Measurements from ENCODE around the gene NIM1K. TPM values are rescaled to one million over a fixed set of nuclear protein-coding genes. Genes with fewer than 3 reads are reported as not detected.

Gene NIM1K
- total and polyA plus RNA-seq, 2 of the 13 experiments (the other 11 are each of a cell fraction or from before 2014, with no cell fraction given), result 0.04 TPM; not detected in 1

DNA sequence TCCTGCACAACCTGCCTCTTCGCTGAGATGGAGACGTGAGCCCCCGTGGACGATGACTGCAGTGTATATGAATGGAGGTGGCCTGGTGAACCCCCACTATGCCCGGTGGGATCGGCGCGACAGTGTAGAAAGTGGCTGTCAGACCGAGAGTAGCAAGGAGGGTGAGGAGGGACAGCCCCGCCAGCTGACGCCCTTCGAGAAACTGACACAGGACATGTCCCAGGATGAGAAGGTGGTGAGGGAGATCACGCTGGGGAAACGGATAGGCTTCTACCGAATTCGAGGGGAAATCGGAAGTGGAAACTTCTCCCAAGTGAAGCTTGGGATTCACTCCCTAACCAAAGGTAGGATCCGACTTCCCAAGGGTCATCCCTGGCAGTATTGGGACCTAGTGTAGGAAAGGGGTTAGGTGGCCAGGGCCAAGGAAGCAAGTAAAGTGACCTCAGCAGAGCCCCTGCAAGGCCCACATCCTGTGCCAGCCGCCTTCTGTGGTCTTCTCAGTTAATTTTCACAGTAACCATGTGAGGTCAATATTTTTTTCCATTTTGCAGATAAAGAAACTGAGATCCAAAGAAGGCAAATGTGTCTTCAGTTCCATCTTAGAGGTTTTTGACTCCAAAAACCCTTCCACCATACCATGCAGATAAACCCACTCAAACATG is 53.8 kb downstream of the NIM1K start:
- Histone ChIP-seq H3K79me2 (ENCODE audit: insufficient read depth, low read length) (no peaks in the 10 kb centered on the region), H3K4me1 (ENCODE audit: insufficient read depth, low read length) (peaks cover 7% of the 10 kb centered on the region; the same call in 1 of the 2 replicates), H3K9me3 (ENCODE audit: low read length) (no peaks in the 10 kb centered on the region), H3K36me3 (replicated peaks in 1 of 2; ENCODE audit: control insufficient read depth in 1 of 2, insufficient read depth in 2 of 2, low read length in 2 of 2) (no peaks in the 10 kb centered on the region), H3K4me2 (ENCODE audit: low read depth, low read length) (no peak overlapping the region), H3K9ac (ENCODE audit: insufficient read depth, low read depth, low read length) (no peak overlapping the region), H2AFZ (ENCODE audit: low read length) (no peak overlapping the region), H4K20me1 (ENCODE audit: insufficient read depth, low read length) (no peaks in the 10 kb centered on the region), H3K4me3 (replicated peaks in 1 of 3; ENCODE audit: insufficient read depth in 1 of 3, low read depth in 2 of 3, low read length in 3 of 3) (no peak overlapping the region), H3K27me3 (ENCODE audit: control insufficient read depth in 1 of 2, insufficient read depth in 2 of 2, low read length in 2 of 2) (peaks cover 3 to 16% of the 10 kb centered on the region in 2 experiments; a peak in 4 of 5 replicates), H3K27ac (ENCODE audit: extremely low read length, insufficient read depth, low read length) (no peak overlapping the region)
- BruUV-seq (replicated peaks), result no TSS peak
- DNase-seq (ENCODE audit: low spot score) (no peak), ATAC-seq (no peak), FAIRE-seq (no peak)
- TF ChIP-seq ZNF337 (CRISPR knock-in tag; IDR thresholded peaks at IDR 0.05; ENCODE audit: borderline replicate concordance, low read depth) (no peak), SP140L (CRISPR knock-in tag; IDR thresholded peaks at IDR 0.05; ENCODE audit: borderline replicate concordance) (no peak), ZNF510 (CRISPR knock-in tag; IDR thresholded peaks at IDR 0.05; ENCODE audit: low read depth) (no peak)
- TF ChIP-seq, protein P1, sequence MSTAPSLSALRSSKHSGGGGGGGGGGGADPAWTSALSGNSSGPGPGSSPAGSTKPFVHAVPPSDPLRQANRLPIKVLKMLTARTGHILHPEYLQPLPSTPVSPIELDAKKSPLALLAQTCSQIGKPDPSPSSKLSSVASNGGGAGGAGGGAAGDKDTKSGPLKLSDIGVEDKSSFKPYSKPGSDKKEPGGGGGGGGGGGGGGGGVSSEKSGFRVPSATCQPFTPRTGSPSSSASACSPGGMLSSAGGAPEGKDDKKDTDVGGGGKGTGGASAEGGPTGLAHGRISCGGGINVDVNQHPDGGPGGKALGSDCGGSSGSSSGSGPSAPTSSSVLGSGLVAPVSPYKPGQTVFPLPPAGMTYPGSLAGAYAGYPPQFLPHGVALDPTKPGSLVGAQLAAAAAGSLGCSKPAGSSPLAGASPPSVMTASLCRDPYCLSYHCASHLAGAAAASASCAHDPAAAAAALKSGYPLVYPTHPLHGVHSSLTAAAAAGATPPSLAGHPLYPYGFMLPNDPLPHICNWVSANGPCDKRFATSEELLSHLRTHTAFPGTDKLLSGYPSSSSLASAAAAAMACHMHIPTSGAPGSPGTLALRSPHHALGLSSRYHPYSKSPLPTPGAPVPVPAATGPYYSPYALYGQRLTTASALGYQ (CRISPR knock-in tag; IDR thresholded peaks at IDR 0.05), result no peak
- 68% methylated on average over 19 of the region's 19 CpGs for WGBS (ENCODE audit: low lambda C conversion rate)
- intact Hi-C loops (cut with micrococcal nuclease; ENCODE audit: unreplicated experiment), result no loop called here
- ChIA-PET CTCF (ENCODE audit: low intra/inter-chr PET ratio, low total read pairs) (no interaction called here), POLR2A (no interaction called here)
- in situ Hi-C loops (cut with HindIII; ENCODE audit: extremely low pct_ligation_motif_present, low pct_unique_long_range_greater_than_20kb), result no loop called here

DNA sequence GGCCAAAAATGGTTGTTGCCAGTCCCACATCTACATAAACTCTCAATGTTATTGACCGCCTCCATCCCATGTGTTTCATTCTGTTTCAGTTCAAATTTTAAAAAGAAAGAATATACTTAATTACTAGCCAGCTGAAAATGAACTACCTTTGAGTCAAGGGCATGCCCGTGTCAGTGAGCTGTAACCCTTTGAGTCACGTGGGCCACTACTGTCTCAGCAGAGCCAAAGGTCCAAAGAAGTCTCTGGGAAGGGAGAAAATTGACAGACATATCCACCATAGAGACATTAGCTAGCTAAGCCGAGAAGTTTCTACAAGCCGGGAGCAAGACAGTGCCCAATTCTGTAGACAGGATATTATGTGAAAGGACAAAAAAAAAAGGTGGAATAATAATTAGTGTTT is 59.7 kb downstream of the NIM1K start:
- Histone ChIP-seq H3K4me1 (ENCODE audit: insufficient read depth, low read length) (no peaks in the 10 kb centered on the region; the same call in 1 of the 2 replicates), H3K27ac (ENCODE audit: extremely low read length, insufficient read depth, low read length) (no peak overlapping the region), H3K4me3 (replicated peaks in 1 of 3; ENCODE audit: insufficient read depth in 1 of 3, low read depth in 2 of 3, low read length in 3 of 3) (no peak overlapping the region), H3K36me3 (replicated peaks in 1 of 2; ENCODE audit: control insufficient read depth in 1 of 2, insufficient read depth in 2 of 2, low read length in 2 of 2) (no peaks in the 10 kb centered on the region), H4K20me1 (ENCODE audit: insufficient read depth, low read length) (no peaks in the 10 kb centered on the region), H3K79me2 (ENCODE audit: insufficient read depth, low read length) (no peaks in the 10 kb centered on the region), H3K27me3 (ENCODE audit: control insufficient read depth in 1 of 2, insufficient read depth in 2 of 2, low read length in 2 of 2) (peaks cover 0 to 5% of the 10 kb centered on the region in 2 experiments; a peak in 1 of 5 replicates), H3K9me3 (ENCODE audit: low read length) (no peaks in the 10 kb centered on the region), H3K9ac (ENCODE audit: insufficient read depth, low read depth, low read length) (no peak overlapping the region), H2AFZ (ENCODE audit: low read length) (no peak overlapping the region), H3K4me2 (ENCODE audit: low read depth, low read length) (0 out of 2 replicates have a peak overlapping the region, but pooled peaks have one; percentile 7)
- TF ChIP-seq ZNF652 (CRISPR knock-in tag; IDR thresholded peaks at IDR 0.05; ENCODE audit: borderline replicate concordance, low read depth), result peak; percentile 59; the same call in 1 of the 2 replicates
- no peak for TF ChIP-seq SP4 (CRISPR knock-in tag; IDR thresholded peaks at IDR 0.05)
- no peak for TF ChIP-seq XRCC5 (optimal IDR thresholded peaks at IDR 0.05; ENCODE audit: low read length)
- TF ChIP-seq, protein P2, sequence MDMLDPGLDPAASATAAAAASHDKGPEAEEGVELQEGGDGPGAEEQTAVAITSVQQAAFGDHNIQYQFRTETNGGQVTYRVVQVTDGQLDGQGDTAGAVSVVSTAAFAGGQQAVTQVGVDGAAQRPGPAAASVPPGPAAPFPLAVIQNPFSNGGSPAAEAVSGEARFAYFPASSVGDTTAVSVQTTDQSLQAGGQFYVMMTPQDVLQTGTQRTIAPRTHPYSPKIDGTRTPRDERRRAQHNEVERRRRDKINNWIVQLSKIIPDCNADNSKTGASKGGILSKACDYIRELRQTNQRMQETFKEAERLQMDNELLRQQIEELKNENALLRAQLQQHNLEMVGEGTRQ (IDR thresholded peaks at IDR 0.05; ENCODE audit: low read depth, low read length), result peak; percentile 43; the same call in 1 of the 2 replicates
- TF ChIP-seq, protein P2 (CRISPR knock-in tag; IDR thresholded peaks at IDR 0.05; ENCODE audit: borderline replicate concordance), result peak; percentile 36; the same call in 1 of the 2 replicates
- no peak for TF ChIP-seq CBX2 (IDR thresholded peaks at IDR 0.05; ENCODE audit: low read depth, low read length)
- TF ChIP-seq CBX2 (CRISPR knock-in tag; IDR thresholded peaks at IDR 0.05; ENCODE audit: low read depth), result no peak
- intact Hi-C loops (cut with micrococcal nuclease; ENCODE audit: unreplicated experiment), result no loop called here
- DNase-seq (ENCODE audit: low spot score), result no peak
- 19% methylated on average over 5 of the region's 5 CpGs for WGBS (ENCODE audit: low lambda C conversion rate)
- no peak for FAIRE-seq
- in situ Hi-C loops (cut with HindIII; ENCODE audit: extremely low pct_ligation_motif_present, low pct_unique_long_range_greater_than_20kb), result no loop called here
- POLR2A ChIA-PET, result no interaction called here
- no peak; the same call in 2 of the 3 replicates for ATAC-seq
- CTCF ChIA-PET (ENCODE audit: low intra/inter-chr PET ratio, low total read pairs), result no interaction called here
- BruUV-seq (replicated peaks), result no TSS peak
